GM18498 (cell line): ENCODE measurements around the gene MCHR2.
A peak's percentile ranks its signal among the peaks of the same experiment; 100 is the strongest.

Source experiments
- ATAC-seq: cut with Tn5 transposase; IDR thresholded peaks from one replicate; pipeline ENCODE4 v1.9.1; 2021; ENCODE audit warnings: mild to moderate bottlenecking, moderate library complexity; ENCODE audit not compliant: unreplicated experiment

Gene MCHR2

GRCh38 chr6:99905209-99906106 lies 88.6 kb downstream of the MCHR2 start:
- peak; percentile 93 for ATAC-seq

GRCh38 chr6:99901596-99902384 lies 92.2 kb downstream of the MCHR2 start:
- no peak for ATAC-seq

- ATAC-seq = no peak
Measured at GRCh38 chr6:99894815-99895214, 99.2 kb downstream of the MCHR2 start.

DNA sequence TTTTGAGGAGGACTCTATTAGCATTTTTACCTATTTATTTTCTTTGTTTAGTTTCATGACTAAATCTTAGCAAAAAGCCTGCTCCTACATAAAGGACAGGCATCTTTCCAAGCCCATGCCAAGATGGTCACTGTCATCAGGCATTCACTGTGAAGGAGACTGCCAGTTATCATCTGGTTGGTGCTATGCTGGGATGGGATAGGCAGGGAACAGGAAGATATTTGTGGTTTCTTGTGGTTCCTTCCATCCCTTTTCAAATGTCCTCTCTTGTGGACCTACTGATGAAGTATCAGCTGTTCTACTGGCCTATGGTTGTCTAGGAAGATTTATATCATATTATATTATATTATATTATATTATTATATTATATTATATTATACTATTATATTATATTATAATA lies 107.0 kb downstream of the MCHR2 start:
- no peak for ATAC-seq

DNA sequence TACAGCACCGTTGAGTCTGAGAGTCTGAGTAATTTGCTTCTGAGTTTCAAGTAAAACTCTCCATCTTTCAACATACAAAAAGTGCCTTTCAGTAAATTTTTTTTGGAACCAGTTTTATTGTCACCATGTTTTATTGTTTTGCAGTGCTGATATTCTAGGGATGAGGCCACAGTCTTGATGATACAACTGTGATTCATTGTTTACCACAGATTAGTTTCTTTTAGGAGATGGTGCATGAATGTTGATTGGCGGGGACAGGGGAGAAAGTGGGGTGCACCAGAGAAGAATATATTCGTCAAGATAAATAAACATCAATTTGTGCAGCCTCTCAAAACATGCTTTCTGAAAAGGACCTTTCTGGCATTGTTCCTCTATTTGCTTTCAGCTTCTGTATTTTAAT lies 109.0 kb downstream of the MCHR2 start:
- no peak for ATAC-seq

- no peak for ATAC-seq
Measured at GRCh38 chr6:99882128-99882702, 111.8 kb downstream of the MCHR2 start.

DNA sequence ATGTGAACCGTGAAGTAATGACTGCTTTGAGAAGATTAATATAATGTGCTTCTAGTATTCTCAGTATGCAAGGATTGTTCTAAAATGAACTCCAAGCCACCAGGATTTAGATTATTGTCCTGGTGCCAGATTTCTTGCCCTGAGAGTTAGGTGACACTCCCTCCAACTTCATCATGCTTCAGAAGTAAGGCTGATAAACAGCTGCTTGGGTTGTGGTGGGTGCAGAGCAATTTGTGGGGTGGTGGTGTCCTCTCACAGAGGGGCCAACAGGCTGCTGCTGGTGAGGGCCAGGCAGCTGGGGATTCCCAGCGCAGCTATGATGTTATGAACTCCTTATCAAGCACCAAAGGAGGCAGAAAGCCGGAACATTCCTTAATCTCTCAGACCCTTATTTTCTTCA lies 114.6 kb downstream of the MCHR2 start:
- ATAC-seq = no peak

DNA sequence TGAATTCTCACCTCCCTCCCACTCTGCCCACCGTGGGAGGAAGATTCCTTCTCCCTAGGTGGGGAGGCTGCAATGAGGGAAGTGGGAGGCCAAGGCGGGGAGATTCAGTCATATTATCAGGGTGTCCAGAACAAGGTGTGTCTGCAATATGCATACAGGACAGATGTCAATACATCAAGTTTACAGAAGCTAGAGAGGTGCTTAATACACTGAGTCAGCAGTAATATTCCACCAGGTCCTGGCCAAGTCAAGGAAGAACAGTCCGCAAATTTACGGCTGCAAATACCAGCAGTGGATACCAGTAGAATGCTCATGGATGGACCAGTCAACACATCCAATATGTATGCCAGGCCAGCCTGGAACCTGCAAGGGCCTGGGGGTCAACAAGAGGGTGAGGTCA lies 119.0 kb downstream of the MCHR2 start:
- no peak for ATAC-seq

DNA sequence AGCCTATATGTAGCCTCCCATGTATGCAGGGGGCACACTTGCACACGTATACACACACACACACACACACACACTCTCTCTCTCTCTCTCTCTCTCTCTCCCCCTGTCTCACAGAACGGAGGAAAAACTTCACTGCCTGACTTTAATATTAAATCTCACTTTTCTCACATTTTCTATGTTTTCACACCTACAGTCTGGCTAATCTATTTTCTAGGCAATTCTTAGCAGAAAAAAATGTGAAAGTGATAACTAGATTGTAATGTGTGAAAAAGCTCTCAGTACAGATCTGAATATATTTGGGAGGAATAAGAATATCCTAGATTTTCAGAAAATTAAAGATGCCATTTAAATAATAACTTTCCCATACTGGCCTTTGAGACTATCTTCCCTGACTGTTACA lies 120.9 kb downstream of the MCHR2 start:
- ATAC-seq = no peak

DNA sequence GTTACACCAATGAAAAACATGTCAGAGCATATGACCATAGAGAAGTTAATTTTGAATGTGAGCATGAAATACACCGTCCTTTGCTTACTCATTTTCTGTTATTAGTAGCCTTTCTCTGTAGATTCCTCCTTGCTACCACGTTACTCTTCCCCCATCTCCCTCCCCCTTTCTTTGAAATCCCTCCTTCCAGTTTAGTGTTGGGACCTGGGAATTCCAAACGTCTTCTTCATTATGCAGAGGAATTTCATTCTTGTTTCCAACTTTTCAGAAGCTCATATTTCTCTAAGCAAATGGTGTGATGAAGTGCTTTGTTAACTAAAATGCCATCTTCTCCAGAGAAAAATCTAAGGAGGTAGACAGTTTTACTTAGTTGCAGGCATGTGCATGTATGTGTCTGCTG lies 122.4 kb downstream of the MCHR2 start:
- no peak for ATAC-seq
